Lower leg skin (tissue), 3 donors: ENCODE data around the gene TRPC4.

Experiments used
- POLR2A ChIP-seq, 2 donors: fragments of 450-650 bp; IDR thresholded peaks; one replicate each; pipeline ENCODE4 v1.6.1; 2016 to 2017; ENCODE audit warnings: antibody characterized with exemption in 2 of 2, mild to moderate bottlenecking in 1 of 2, moderate library complexity in 1 of 2
- TF ChIP-seq, protein P1 (sequence below), 3 donors: fragments of 450-650 bp; IDR thresholded peaks; one replicate each; pipeline ENCODE4 v1.5.1; 2016; ENCODE audit warnings: antibody characterized with exemption in 3 of 3, mild to moderate bottlenecking in 3 of 3, moderate library complexity in 2 of 3

DNA sequence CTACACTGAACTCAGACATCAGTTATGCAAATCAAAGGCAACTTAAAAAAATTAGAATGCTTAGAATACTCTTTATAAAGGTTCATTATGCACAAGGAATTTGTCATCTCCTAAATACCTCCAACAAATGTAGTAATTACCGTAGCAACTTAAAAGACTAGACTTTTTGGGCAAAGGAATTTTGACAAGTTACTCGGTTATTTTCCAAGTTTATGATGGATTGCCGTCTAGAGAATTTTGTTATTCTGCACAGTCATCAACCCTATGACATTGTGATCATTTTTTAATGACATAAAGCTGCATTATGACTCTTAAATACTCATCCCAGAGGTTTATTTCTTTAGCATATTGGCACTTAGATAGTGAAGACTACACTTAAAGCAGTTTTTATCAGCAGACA lies 71.9 kb downstream of the TRPC4 start:
- TF ChIP-seq, protein P1, sequence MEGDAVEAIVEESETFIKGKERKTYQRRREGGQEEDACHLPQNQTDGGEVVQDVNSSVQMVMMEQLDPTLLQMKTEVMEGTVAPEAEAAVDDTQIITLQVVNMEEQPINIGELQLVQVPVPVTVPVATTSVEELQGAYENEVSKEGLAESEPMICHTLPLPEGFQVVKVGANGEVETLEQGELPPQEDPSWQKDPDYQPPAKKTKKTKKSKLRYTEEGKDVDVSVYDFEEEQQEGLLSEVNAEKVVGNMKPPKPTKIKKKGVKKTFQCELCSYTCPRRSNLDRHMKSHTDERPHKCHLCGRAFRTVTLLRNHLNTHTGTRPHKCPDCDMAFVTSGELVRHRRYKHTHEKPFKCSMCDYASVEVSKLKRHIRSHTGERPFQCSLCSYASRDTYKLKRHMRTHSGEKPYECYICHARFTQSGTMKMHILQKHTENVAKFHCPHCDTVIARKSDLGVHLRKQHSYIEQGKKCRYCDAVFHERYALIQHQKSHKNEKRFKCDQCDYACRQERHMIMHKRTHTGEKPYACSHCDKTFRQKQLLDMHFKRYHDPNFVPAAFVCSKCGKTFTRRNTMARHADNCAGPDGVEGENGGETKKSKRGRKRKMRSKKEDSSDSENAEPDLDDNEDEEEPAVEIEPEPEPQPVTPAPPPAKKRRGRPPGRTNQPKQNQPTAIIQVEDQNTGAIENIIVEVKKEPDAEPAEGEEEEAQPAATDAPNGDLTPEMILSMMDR (IDR thresholded peaks at IDR 0.05), result no peak
- TF ChIP-seq POLR2A (IDR thresholded peaks at IDR 0.05), result no peak
